Osteoblast (primary cell): Measurements from ENCODE around the gene USP49. TPM values are rescaled to one million over a fixed set of nuclear protein-coding genes. Genes with fewer than 3 reads are reported as not detected.

Source experiments
- DNase-seq: peaks from one replicate; pipeline ENCODE4 v3.0.0; 2011; ENCODE audit warnings: low spot score, mixed read lengths; ENCODE audit not compliant: insufficient read length; ENCODE audit errors: missing footprints
- H2AFZ ChIP-seq: 2 replicates; pipeline ENCODE4 v1.6.0; 2011; ENCODE audit warnings: mild to moderate bottlenecking, low read length
- H3K27ac ChIP-seq: 2 replicates; pipeline ENCODE4 v1.5.1; 2011; ENCODE audit warnings: mild to moderate bottlenecking, low read depth, low read length, moderate library complexity
- H3K27me3 ChIP-seq: 2 replicates; pipeline ENCODE4 v1.6.0; 2012; ENCODE audit warnings: mild to moderate bottlenecking, control low read depth, inconsistent platforms, low read length, moderate library complexity; ENCODE audit not compliant: insufficient read depth
- H3K36me3 ChIP-seq: 2 replicates; pipeline ENCODE4 v1.5.1; 2011; ENCODE audit warnings: mild to moderate bottlenecking, low read length, control low read depth, moderate library complexity; ENCODE audit not compliant: insufficient read depth
- H3K4me1 ChIP-seq: 2 replicates; pipeline ENCODE4 v1.5.1; 2011; ENCODE audit warnings: mild to moderate bottlenecking, low read length, control low read depth, moderate library complexity; ENCODE audit not compliant: insufficient read depth
- H3K4me2 ChIP-seq: 2 replicates; pipeline ENCODE4 v1.6.0; 2011; ENCODE audit warnings: mild to moderate bottlenecking, low read length; ENCODE audit not compliant: insufficient read depth
- H3K4me3 ChIP-seq: fragments of 200-600 bp; sonication (generic); 3 replicates; pipeline ENCODE4 v1.5.1; 2012; ENCODE audit warnings: mild to moderate bottlenecking, low read length, inconsistent platforms; ENCODE audit not compliant: insufficient read depth
- H3K79me2 ChIP-seq: 2 replicates; pipeline ENCODE4 v1.6.0; 2012; ENCODE audit warnings: mild to moderate bottlenecking, low read length, control low read depth, inconsistent platforms; ENCODE audit not compliant: insufficient read depth
- H3K9me3 ChIP-seq: 2 replicates; pipeline ENCODE4 v1.5.1; 2011; ENCODE audit warnings: low read depth, low read length, control low read depth
- H4K20me1 ChIP-seq: 2 replicates; pipeline ENCODE4 v1.6.0; 2012; ENCODE audit warnings: mild to moderate bottlenecking, low read length, control low read depth; ENCODE audit not compliant: insufficient read depth
- total RNA-seq: library from RNA; depleted of rRNA; stranded (reverse); fragments of >200 nt; gene quantifications from 2 replicates; pipeline ENCODE4 v1.2.3, GENCODE V29; 2012
- TF ChIP-seq, protein P1 (sequence below): IDR thresholded peaks from 2 replicates; pipeline ENCODE4 v1.5.1; 2011; ENCODE audit warnings: mild to moderate bottlenecking, low read depth, low read length, moderate library complexity; ENCODE audit errors: extremely low read depth

USP49 gene
- total RNA-seq, 1 donor: 3.6 TPM

- TF ChIP-seq, protein P1, sequence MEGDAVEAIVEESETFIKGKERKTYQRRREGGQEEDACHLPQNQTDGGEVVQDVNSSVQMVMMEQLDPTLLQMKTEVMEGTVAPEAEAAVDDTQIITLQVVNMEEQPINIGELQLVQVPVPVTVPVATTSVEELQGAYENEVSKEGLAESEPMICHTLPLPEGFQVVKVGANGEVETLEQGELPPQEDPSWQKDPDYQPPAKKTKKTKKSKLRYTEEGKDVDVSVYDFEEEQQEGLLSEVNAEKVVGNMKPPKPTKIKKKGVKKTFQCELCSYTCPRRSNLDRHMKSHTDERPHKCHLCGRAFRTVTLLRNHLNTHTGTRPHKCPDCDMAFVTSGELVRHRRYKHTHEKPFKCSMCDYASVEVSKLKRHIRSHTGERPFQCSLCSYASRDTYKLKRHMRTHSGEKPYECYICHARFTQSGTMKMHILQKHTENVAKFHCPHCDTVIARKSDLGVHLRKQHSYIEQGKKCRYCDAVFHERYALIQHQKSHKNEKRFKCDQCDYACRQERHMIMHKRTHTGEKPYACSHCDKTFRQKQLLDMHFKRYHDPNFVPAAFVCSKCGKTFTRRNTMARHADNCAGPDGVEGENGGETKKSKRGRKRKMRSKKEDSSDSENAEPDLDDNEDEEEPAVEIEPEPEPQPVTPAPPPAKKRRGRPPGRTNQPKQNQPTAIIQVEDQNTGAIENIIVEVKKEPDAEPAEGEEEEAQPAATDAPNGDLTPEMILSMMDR: no peak
- H3K4me2 ChIP-seq: peak within 1 kb of the TSS; percentile 97
- H3K27me3 ChIP-seq: no peaks in the 10 kb centered on the region
- peaks cover 35% of the 10 kb centered on the region for H3K4me1 ChIP-seq
- peaks cover 30% of the 10 kb centered on the region for H4K20me1 ChIP-seq
- no peaks in the 10 kb centered on the region for H3K9me3 ChIP-seq
- H3K36me3 ChIP-seq: peaks cover 16% of the 10 kb centered on the region
- peaks cover 45% of the 10 kb centered on the region for H3K79me2 ChIP-seq
- peak within 1 kb of the TSS; percentile 89 for H3K27ac ChIP-seq
- H2AFZ ChIP-seq: peak within 1 kb of the TSS; percentile 96
- H3K4me3 ChIP-seq: peak within 1 kb of the TSS; percentile 95
- peak; percentile 97 for DNase-seq
Observed at GRCh38 chr6:41941280-41942066, 46.3 kb upstream of the USP49 start, which contains the start of gene CCND3. TSS of gene CCND3 (minus strand) at chr6:41941808. CDS start at chr6:41941649, 159 bp downstream.

- Histone ChIP-seq H4K20me1 (peaks cover 36% of the 10 kb centered on the region), H3K4me3 (peak overlapping the region; percentile 95), H2AFZ (peak overlapping the region; percentile 92), H3K79me2 (peaks cover 45% of the 10 kb centered on the region), H3K27ac (peak overlapping the region; percentile 58), H3K27me3 (no peaks in the 10 kb centered on the region), H3K36me3 (peaks cover 19% of the 10 kb centered on the region), H3K9me3 (no peaks in the 10 kb centered on the region), H3K4me1 (peaks cover 41% of the 10 kb centered on the region), H3K4me2 (peak overlapping the region; percentile 97)
- DNase-seq: peak; percentile 83
- TF ChIP-seq, protein P1: no peak
Observed at GRCh38 chr6:41940759-41941279, 45.6 kb upstream of the USP49 start.

GRCh38 chr6:41939848-41940758, 44.9 kb upstream of the USP49 start:
- TF ChIP-seq, protein P1: no peak
- Histone ChIP-seq H3K4me1 (peaks cover 45% of the 10 kb centered on the region), H2AFZ (peak overlapping the region; percentile 92), H3K4me2 (peak overlapping the region; percentile 97), H3K79me2 (peaks cover 49% of the 10 kb centered on the region), H3K36me3 (peaks cover 26% of the 10 kb centered on the region), H3K27ac (peak overlapping the region; percentile 58), H3K4me3 (peak overlapping the region; percentile 95), H3K9me3 (no peaks in the 10 kb centered on the region), H4K20me1 (peaks cover 42% of the 10 kb centered on the region), H3K27me3 (no peaks in the 10 kb centered on the region)
- peak; percentile 81 for DNase-seq
